ENCODE data around the gene NFATC2IP. TPM values are rescaled to one million over a fixed set of nuclear protein-coding genes. Genes with fewer than 3 reads are reported as not detected.
A peak's percentile ranks its signal among the peaks of the same experiment; 100 is the strongest.
"Not testable (repeated sequence)": the region's sequence is repeated elsewhere in the genome, so short reads cannot be mapped to it uniquely, and the experiment has no call there.

NFATC2IP gene
- total RNA-seq, 1 donor from 2014 or later, result 39.5 TPM

- DNase-seq (ENCODE audit: extremely low spot score, unreplicated experiment), result no peak
- no peaks in the 10 kb centered on the region for H3K27me3 Mint-ChIP-seq (ENCODE audit: unreplicated experiment)
- peak; percentile 39 for TF ChIP-seq CTCF (IDR thresholded peaks at IDR 0.05)
- H3K36me3 Mint-ChIP-seq (ENCODE audit: unreplicated experiment), result peaks cover 28% of the 10 kb centered on the region
- no peak overlapping the region for H3K27ac Mint-ChIP-seq (ENCODE audit: unreplicated experiment)
- no peaks in the 10 kb centered on the region for H3K9me3 Mint-ChIP-seq (ENCODE audit: unreplicated experiment)
- H3K4me3 Mint-ChIP-seq (ENCODE audit: unreplicated experiment), result no peak overlapping the region
- H3K4me1 Mint-ChIP-seq (ENCODE audit: unreplicated experiment), result peaks cover 22% of the 10 kb centered on the region
Measured at GRCh38 chr16:28977703-28978662, 27.2 kb downstream of the NFATC2IP start.

- H3K4me3 Mint-ChIP-seq (ENCODE audit: unreplicated experiment); DNase-seq (ENCODE audit: extremely low spot score, unreplicated experiment); H3K27ac Mint-ChIP-seq (ENCODE audit: unreplicated experiment); H3K9me3 Mint-ChIP-seq (ENCODE audit: unreplicated experiment); H3K27me3 Mint-ChIP-seq (ENCODE audit: unreplicated experiment): not testable (repeated sequence)
- H3K36me3 Mint-ChIP-seq (ENCODE audit: unreplicated experiment), result peaks cover 38% of the 10 kb centered on the region
- peaks cover 12% of the 10 kb centered on the region for H3K4me1 Mint-ChIP-seq (ENCODE audit: unreplicated experiment)
Measured at GRCh38 chr16:28980330-28980729, 29.6 kb downstream of the NFATC2IP start.

GRCh38 chr16:28980929-28981328 is 30.2 kb downstream of the NFATC2IP start:
- Mint-ChIP-seq H3K4me3 (ENCODE audit: unreplicated experiment) (no peak overlapping the region), H3K36me3 (ENCODE audit: unreplicated experiment) (peaks cover 42% of the 10 kb centered on the region), H3K4me1 (ENCODE audit: unreplicated experiment) (peaks cover 6% of the 10 kb centered on the region), H3K27ac (ENCODE audit: unreplicated experiment) (no peak overlapping the region), H3K27me3 (ENCODE audit: unreplicated experiment) (no peaks in the 10 kb centered on the region), H3K9me3 (ENCODE audit: unreplicated experiment) (no peaks in the 10 kb centered on the region)
- no peak for DNase-seq (ENCODE audit: extremely low spot score, unreplicated experiment)
- TF ChIP-seq CTCF (IDR thresholded peaks at IDR 0.05), result no peak

GRCh38 chr16:28981517-28981916 is 30.8 kb downstream of the NFATC2IP start:
- no peak overlapping the region for H3K27ac Mint-ChIP-seq (ENCODE audit: unreplicated experiment)
- H3K36me3 Mint-ChIP-seq (ENCODE audit: unreplicated experiment), result peaks cover 44% of the 10 kb centered on the region
- H3K9me3 Mint-ChIP-seq (ENCODE audit: unreplicated experiment), result no peaks in the 10 kb centered on the region
- TF ChIP-seq CTCF (IDR thresholded peaks at IDR 0.05), result peak; percentile 53
- DNase-seq (ENCODE audit: extremely low spot score, unreplicated experiment), result no peak
- H3K4me3 Mint-ChIP-seq (ENCODE audit: unreplicated experiment), result no peak overlapping the region
- H3K4me1 Mint-ChIP-seq (ENCODE audit: unreplicated experiment), result peaks cover under 1% of the 10 kb centered on the region
- H3K27me3 Mint-ChIP-seq (ENCODE audit: unreplicated experiment), result no peaks in the 10 kb centered on the region

GRCh38 chr16:28982418-28982817 is 31.7 kb downstream of the NFATC2IP start:
- peaks cover 5% of the 10 kb centered on the region for H3K9me3 Mint-ChIP-seq (ENCODE audit: unreplicated experiment)
- H3K36me3 Mint-ChIP-seq (ENCODE audit: unreplicated experiment), result peaks cover 50% of the 10 kb centered on the region
- TF ChIP-seq CTCF (IDR thresholded peaks at IDR 0.05), result no peak
- no peak overlapping the region for H3K27ac Mint-ChIP-seq (ENCODE audit: unreplicated experiment)
- no peak overlapping the region for H3K4me3 Mint-ChIP-seq (ENCODE audit: unreplicated experiment)
- no peaks in the 10 kb centered on the region for H3K4me1 Mint-ChIP-seq (ENCODE audit: unreplicated experiment)
- DNase-seq (ENCODE audit: extremely low spot score, unreplicated experiment), result no peak
- no peaks in the 10 kb centered on the region for H3K27me3 Mint-ChIP-seq (ENCODE audit: unreplicated experiment)

All from osteocyte (in vitro differentiated cells).